ENCODE data around the gene ANO1. TPM values are rescaled to one million over a fixed set of nuclear protein-coding genes. Genes with fewer than 3 reads are reported as not detected.

The ANO1 gene
- total RNA-seq, 1 donor from 2014 or later = 0.14 TPM

- no peak overlapping the region for H3K27ac Mint-ChIP-seq (ENCODE audit: unreplicated experiment)
- FAIRE-seq = no peak
Observed at GRCh38 chr11:70185348-70186055, 107.4 kb downstream of the ANO1 start.

GRCh38 chr11:70186420-70186819, 108.3 kb downstream of the ANO1 start:
- no peak overlapping the region for H3K27ac Mint-ChIP-seq (ENCODE audit: unreplicated experiment)
- Histone ChIP-seq H3K27ac (ENCODE audit: low read depth, low read length) (no peak overlapping the region), H3K27me3 (ENCODE audit: insufficient read depth, low read length) (no peaks in the 10 kb centered on the region), H3K4me3 (ENCODE audit: insufficient read depth, low read depth, low read length) (no peak overlapping the region), H3K4me1 (ENCODE audit: insufficient read depth, low read length) (no peaks in the 10 kb centered on the region), H3K9me3 (ENCODE audit: insufficient read depth, low read depth, low read length) (no peaks in the 10 kb centered on the region), H4K20me1 (ENCODE audit: insufficient read depth, low read length) (no peaks in the 10 kb centered on the region), H3K4me2 (ENCODE audit: low read length) (no peak overlapping the region), H3K36me3 (ENCODE audit: insufficient read depth, low read length) (no peaks in the 10 kb centered on the region), H3K9ac (ENCODE audit: low read length) (no peak overlapping the region), H3K79me2 (ENCODE audit: insufficient read depth, low read length) (no peaks in the 10 kb centered on the region), H2AFZ (ENCODE audit: low read depth, low read length) (no peak overlapping the region)
- no peak overlapping the region for H3K4me3 Mint-ChIP-seq (ENCODE audit: unreplicated experiment)
- no peak for FAIRE-seq
- peaks cover 3% of the 10 kb centered on the region for H3K9me3 Mint-ChIP-seq (ENCODE audit: unreplicated experiment)
- no peaks in the 10 kb centered on the region for H3K4me1 Mint-ChIP-seq (ENCODE audit: low read depth, unreplicated experiment)
- TF ChIP-seq EZH2 (IDR thresholded peaks at IDR 0.05; ENCODE audit: insufficient read depth, low read length) (no peak), CTCF (IDR thresholded peaks at IDR 0.05; ENCODE audit: insufficient read depth, low read depth, low read length) (no peak)
- H3K27me3 Mint-ChIP-seq (ENCODE audit: low read depth, unreplicated experiment) = peaks cover 32% of the 10 kb centered on the region
- no peak for DNase-seq (ENCODE audit: low read depth)
- no peaks in the 10 kb centered on the region for H3K36me3 Mint-ChIP-seq (ENCODE audit: low read depth, unreplicated experiment)

More at GRCh38 chr11:70185348-70186055, 107.4 kb downstream of the ANO1 start:
- Histone ChIP-seq H3K9ac (ENCODE audit: low read length) (no peak overlapping the region), H3K4me1 (ENCODE audit: insufficient read depth, low read length) (no peaks in the 10 kb centered on the region), H3K79me2 (ENCODE audit: insufficient read depth, low read length) (no peaks in the 10 kb centered on the region), H3K27ac (ENCODE audit: low read depth, low read length) (no peak overlapping the region), H2AFZ (ENCODE audit: low read depth, low read length) (no peak overlapping the region), H3K9me3 (ENCODE audit: insufficient read depth, low read depth, low read length) (no peaks in the 10 kb centered on the region), H3K27me3 (ENCODE audit: insufficient read depth, low read length) (no peaks in the 10 kb centered on the region), H3K36me3 (ENCODE audit: insufficient read depth, low read length) (no peaks in the 10 kb centered on the region), H3K4me2 (ENCODE audit: low read length) (no peak overlapping the region), H4K20me1 (ENCODE audit: insufficient read depth, low read length) (no peaks in the 10 kb centered on the region), H3K4me3 (ENCODE audit: insufficient read depth, low read depth, low read length) (no peak overlapping the region)
- peaks cover 34% of the 10 kb centered on the region for H3K27me3 Mint-ChIP-seq (ENCODE audit: low read depth, unreplicated experiment)
- no peak for DNase-seq (ENCODE audit: low read depth)
- H3K4me1 Mint-ChIP-seq (ENCODE audit: low read depth, unreplicated experiment) = no peaks in the 10 kb centered on the region
- H3K36me3 Mint-ChIP-seq (ENCODE audit: low read depth, unreplicated experiment) = no peaks in the 10 kb centered on the region
- no peak for TF ChIP-seq EZH2 (IDR thresholded peaks at IDR 0.05; ENCODE audit: insufficient read depth, low read length)
- TF ChIP-seq CTCF (IDR thresholded peaks at IDR 0.05; ENCODE audit: insufficient read depth, low read depth, low read length) = no peak
- peaks cover 3% of the 10 kb centered on the region for H3K9me3 Mint-ChIP-seq (ENCODE audit: unreplicated experiment)
- no peak overlapping the region for H3K4me3 Mint-ChIP-seq (ENCODE audit: unreplicated experiment)

- Mint-ChIP-seq H3K4me1 (ENCODE audit: low read depth, unreplicated experiment) (no peaks in the 10 kb centered on the region), H3K36me3 (ENCODE audit: low read depth, unreplicated experiment) (no peaks in the 10 kb centered on the region), H3K27me3 (ENCODE audit: low read depth, unreplicated experiment) (peaks cover 27% of the 10 kb centered on the region), H3K27ac (ENCODE audit: unreplicated experiment) (no peak overlapping the region), H3K4me3 (ENCODE audit: unreplicated experiment) (no peak overlapping the region), H3K9me3 (ENCODE audit: unreplicated experiment) (peaks cover 3% of the 10 kb centered on the region)
- Histone ChIP-seq H3K9ac (ENCODE audit: low read length) (no peak overlapping the region), H3K36me3 (ENCODE audit: insufficient read depth, low read length) (no peaks in the 10 kb centered on the region), H3K27me3 (ENCODE audit: insufficient read depth, low read length) (no peaks in the 10 kb centered on the region), H3K9me3 (ENCODE audit: insufficient read depth, low read depth, low read length) (no peaks in the 10 kb centered on the region), H3K4me3 (ENCODE audit: insufficient read depth, low read depth, low read length) (no peak overlapping the region), H2AFZ (ENCODE audit: low read depth, low read length) (no peak overlapping the region), H3K27ac (ENCODE audit: low read depth, low read length) (no peak overlapping the region), H3K4me1 (ENCODE audit: insufficient read depth, low read length) (no peaks in the 10 kb centered on the region), H3K79me2 (ENCODE audit: insufficient read depth, low read length) (no peaks in the 10 kb centered on the region), H4K20me1 (ENCODE audit: insufficient read depth, low read length) (no peaks in the 10 kb centered on the region), H3K4me2 (ENCODE audit: low read length) (no peak overlapping the region)
- FAIRE-seq (no peak), DNase-seq (ENCODE audit: low read depth) (no peak)
- TF ChIP-seq EZH2 (IDR thresholded peaks at IDR 0.05; ENCODE audit: insufficient read depth, low read length) (no peak), CTCF (IDR thresholded peaks at IDR 0.05; ENCODE audit: insufficient read depth, low read depth, low read length) (no peak)
Observed at GRCh38 chr11:70186936-70187335, 108.8 kb downstream of the ANO1 start.
